Mesodermal cell (in vitro differentiated cells): ENCODE measurements around the gene MYZAP.
A peak's percentile ranks its signal among the peaks of the same experiment; 100 is the strongest.

Experiments
- H3K27ac ChIP-seq: 2 replicates; pipeline ENCODE4 v1.7.0; 2013; ENCODE audit warnings: mild to moderate bottlenecking, low read depth, low read length, moderate library complexity; ENCODE audit not compliant: severe bottlenecking
- H3K36me3 ChIP-seq: 2 replicates; pipeline ENCODE4 v1.7.1; 2013; ENCODE audit warnings: mild to moderate bottlenecking, low read length, moderate library complexity; ENCODE audit not compliant: control insufficient read depth, insufficient read depth
- H3K4me1 ChIP-seq: one replicate; pipeline ENCODE4 v1.7.1; 2013; ENCODE audit warnings: mild to moderate bottlenecking, low read length; ENCODE audit not compliant: insufficient read depth, control insufficient read depth, poor library complexity, severe bottlenecking
- H3K4me3 ChIP-seq: 2 replicates; pipeline ENCODE4 v1.7.0; 2013; ENCODE audit warnings: low read length, control low read depth, mild to moderate bottlenecking; ENCODE audit not compliant: insufficient read depth, poor library complexity, severe bottlenecking; ENCODE audit errors: extremely low read depth
- H3K9me3 ChIP-seq: 2 replicates; pipeline ENCODE4 v1.7.1; 2013; ENCODE audit warnings: mild to moderate bottlenecking, low read length, moderate library complexity; ENCODE audit not compliant: control insufficient read depth
- WGBS, 2 experiments: methylation state at CpG; one replicate each; pipeline ENCODE4 v1.1.5; 2013; ENCODE audit warnings: missing lambda C conversion rate in 2 of 2; ENCODE audit not compliant: insufficient coverage in 2 of 2; 5-methylcytosine and 5-hydroxymethylcytosine counted together

Gene MYZAP

GRCh38 chr15:57696146-57696545, 104.4 kb downstream of the MYZAP start:
- no peak overlapping the region for H3K4me3 ChIP-seq
- H3K9me3 ChIP-seq: no peaks in the 10 kb centered on the region
- H3K36me3 ChIP-seq: no peaks in the 10 kb centered on the region
- no peaks in the 10 kb centered on the region for H3K4me1 ChIP-seq
- H3K27ac ChIP-seq: no peak overlapping the region
- 85 to 87% methylated on average over 4 to 5 of the region's 5 CpGs for WGBS, 2 experiments

GRCh38 chr15:57697588-57697987, 105.9 kb downstream of the MYZAP start:
- H3K4me3 ChIP-seq: no peak overlapping the region
- H3K9me3 ChIP-seq: no peaks in the 10 kb centered on the region
- H3K36me3 ChIP-seq: no peaks in the 10 kb centered on the region
- H3K27ac ChIP-seq: no peak overlapping the region
- H3K4me1 ChIP-seq: no peaks in the 10 kb centered on the region
- 85 to 96% methylated on average over 4 of the region's 4 CpGs for WGBS, 2 experiments

GRCh38 chr15:57698243-57698642, 106.5 kb downstream of the MYZAP start:
- Histone ChIP-seq H3K4me3 (no peak overlapping the region), H3K4me1 (no peaks in the 10 kb centered on the region), H3K36me3 (no peaks in the 10 kb centered on the region), H3K27ac (no peak overlapping the region), H3K9me3 (no peaks in the 10 kb centered on the region)

- Histone ChIP-seq H3K27ac (no peak overlapping the region), H3K4me1 (no peaks in the 10 kb centered on the region), H3K36me3 (no peaks in the 10 kb centered on the region), H3K4me3 (no peak overlapping the region), H3K9me3 (no peaks in the 10 kb centered on the region)
- WGBS, 2 experiments: 81% methylated on average over 3 of the region's 4 CpGs; no CpG with 5 or more reads in 1 of the 2 experiments
Measured at GRCh38 chr15:57698991-57699390, 107.3 kb downstream of the MYZAP start.

- WGBS, 2 experiments: 100% methylated on average over 2 of the region's 2 CpGs; no CpG with 5 or more reads in 1 of the 2 experiments
- Histone ChIP-seq H3K27ac (no peak overlapping the region), H3K36me3 (no peaks in the 10 kb centered on the region), H3K4me3 (no peak overlapping the region), H3K9me3 (peaks cover 5% of the 10 kb centered on the region), H3K4me1 (no peaks in the 10 kb centered on the region)
Measured at GRCh38 chr15:57703387-57703786, 111.7 kb downstream of the MYZAP start.

- WGBS, 2 experiments: 94 to 100% methylated on average over 3 of the region's 3 CpGs
- Histone ChIP-seq H3K9me3 (peaks cover 5% of the 10 kb centered on the region), H3K27ac (no peak overlapping the region), H3K4me1 (no peaks in the 10 kb centered on the region), H3K36me3 (peaks cover 5% of the 10 kb centered on the region), H3K4me3 (no peak overlapping the region)
Measured at GRCh38 chr15:57704441-57704840, 112.7 kb downstream of the MYZAP start.

- 92 to 95% methylated on average over 8 to 10 of the region's 12 CpGs for WGBS, 2 experiments
- Histone ChIP-seq H3K27ac (peak overlapping the region; percentile 91), H3K36me3 (peaks cover 20% of the 10 kb centered on the region), H3K9me3 (peaks cover 5% of the 10 kb centered on the region), H3K4me3 (peak overlapping the region; percentile 88), H3K4me1 (no peaks in the 10 kb centered on the region)
Measured at GRCh38 chr15:57705746-57706404, 114.2 kb downstream of the MYZAP start.

- H3K27ac ChIP-seq: peak within 1 kb of the TSS; percentile 91
- 1 to 4% methylated on average over 52 to 53 of the region's 70 CpGs for WGBS, 2 experiments
- peak within 1 kb of the TSS; percentile 88 for H3K4me3 ChIP-seq
- H3K36me3 ChIP-seq: peaks cover 27% of the 10 kb centered on the region
- H3K4me1 ChIP-seq: no peaks in the 10 kb centered on the region
- H3K9me3 ChIP-seq: peaks cover 5% of the 10 kb centered on the region
Measured at GRCh38 chr15:57706405-57707209, 114.9 kb downstream of the MYZAP start, which contains the start of gene POLR2M. Gene POLR2M, plus strand, starts transcription at chr15:57706714. Its CDS starts 129 bp downstream, at chr15:57706843.

- Histone ChIP-seq H3K27ac (no peak overlapping the region), H3K9me3 (peaks cover 5% of the 10 kb centered on the region), H3K36me3 (peaks cover 42% of the 10 kb centered on the region), H3K4me1 (no peaks in the 10 kb centered on the region), H3K4me3 (peak overlapping the region; percentile 88)
- WGBS, 2 experiments: 100% methylated on average over 1 of the region's 4 CpGs; no CpG with 5 or more reads in 1 of the 2 experiments
Measured at GRCh38 chr15:57708047-57708446, 116.3 kb downstream of the MYZAP start.

GRCh38 chr15:57718309-57718708, 126.6 kb downstream of the MYZAP start:
- H3K4me3 ChIP-seq: no peak overlapping the region
- WGBS, 2 experiments: 100% methylated on average over 1 of the region's 2 CpGs; no CpG with 5 or more reads in 1 of the 2 experiments
- H3K4me1 ChIP-seq: no peaks in the 10 kb centered on the region
- H3K27ac ChIP-seq: no peak overlapping the region
- H3K9me3 ChIP-seq: no peaks in the 10 kb centered on the region
- H3K36me3 ChIP-seq: peaks cover 40% of the 10 kb centered on the region

- Histone ChIP-seq H3K27ac (no peak overlapping the region), H3K36me3 (peaks cover 22% of the 10 kb centered on the region), H3K4me1 (no peaks in the 10 kb centered on the region), H3K9me3 (peaks cover 10% of the 10 kb centered on the region), H3K4me3 (no peak overlapping the region)
- WGBS, 2 experiments: no CpG with 5 or more reads among the region's 3 CpGs
Measured at GRCh38 chr15:57720867-57721266, 129.2 kb downstream of the MYZAP start.
